ENCODE results near the gene NISCH.

Gene NISCH

DNA sequence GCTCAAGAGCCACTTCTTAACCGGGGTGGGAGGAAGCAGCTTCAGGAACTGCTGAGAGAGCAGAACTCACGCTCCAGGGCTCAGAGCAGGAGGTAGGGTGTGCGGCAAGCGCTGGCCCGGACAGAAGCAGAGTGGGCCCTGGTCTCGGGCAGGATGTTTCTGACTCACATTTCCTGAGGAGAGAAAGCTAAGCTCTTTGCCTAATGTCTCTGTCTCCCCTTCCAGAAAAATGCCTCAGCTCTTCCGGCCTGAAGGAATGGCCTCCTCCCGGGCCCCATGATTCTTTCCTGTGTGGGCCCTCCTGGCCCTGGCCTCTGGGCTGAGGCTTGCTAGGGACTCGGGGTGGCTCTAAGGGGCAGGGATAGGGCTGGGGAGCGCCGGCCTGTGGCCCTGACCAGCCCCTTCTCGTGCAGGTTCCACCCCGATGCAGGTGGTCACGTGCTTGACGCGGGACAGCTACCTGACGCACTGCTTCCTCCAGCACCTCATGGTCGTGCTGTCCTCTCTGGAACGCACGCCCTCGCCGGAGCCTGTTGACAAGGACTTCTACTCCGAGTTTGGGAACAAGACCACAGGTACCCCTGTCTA is 35.6 kb downstream of the NISCH start:
- no peaks in the 10 kb centered on the region for H3K27me3 ChIP-seq (ENCODE audit: control insufficient read depth, insufficient read depth, low read length)
- no peak overlapping the region for H3K4me3 ChIP-seq (ENCODE audit: low read length)
- H3K9me3 ChIP-seq (ENCODE audit: control insufficient read depth, low read depth, low read length) = no peaks in the 10 kb centered on the region
- H3K9ac ChIP-seq (ENCODE audit: low read length) = no peak overlapping the region
- no peaks in the 10 kb centered on the region for H3K4me1 ChIP-seq (ENCODE audit: control insufficient read depth, low read depth, low read length)
- peaks cover 40% of the 10 kb centered on the region for H3K36me3 ChIP-seq (ENCODE audit: control insufficient read depth, low read depth, low read length)
- H3K27ac ChIP-seq (ENCODE audit: low read length) = no peak overlapping the region

DNA sequence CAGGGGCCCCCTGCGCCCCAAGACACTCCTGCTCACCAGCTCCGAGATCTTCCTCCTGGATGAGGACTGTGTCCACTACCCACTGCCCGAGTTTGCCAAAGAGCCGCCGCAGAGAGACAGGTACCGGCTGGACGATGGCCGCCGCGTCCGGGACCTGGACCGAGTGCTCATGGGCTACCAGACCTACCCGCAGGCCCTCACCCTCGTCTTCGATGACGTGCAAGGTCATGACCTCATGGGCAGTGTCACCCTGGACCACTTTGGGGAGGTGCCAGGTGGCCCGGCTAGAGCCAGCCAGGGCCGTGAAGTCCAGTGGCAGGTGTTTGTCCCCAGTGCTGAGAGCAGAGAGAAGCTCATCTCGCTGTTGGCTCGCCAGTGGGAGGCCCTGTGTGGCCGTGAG is 36.7 kb downstream of the NISCH start:
- Histone ChIP-seq H3K36me3 (ENCODE audit: control insufficient read depth, low read depth, low read length) (peaks cover 40% of the 10 kb centered on the region), H3K4me1 (ENCODE audit: control insufficient read depth, low read depth, low read length) (no peaks in the 10 kb centered on the region), H3K27me3 (ENCODE audit: control insufficient read depth, insufficient read depth, low read length) (no peaks in the 10 kb centered on the region), H3K27ac (ENCODE audit: low read length) (no peak overlapping the region), H3K9me3 (ENCODE audit: control insufficient read depth, low read depth, low read length) (no peaks in the 10 kb centered on the region), H3K9ac (ENCODE audit: low read length) (no peak overlapping the region), H3K4me3 (ENCODE audit: low read length) (no peak overlapping the region)

DNA sequence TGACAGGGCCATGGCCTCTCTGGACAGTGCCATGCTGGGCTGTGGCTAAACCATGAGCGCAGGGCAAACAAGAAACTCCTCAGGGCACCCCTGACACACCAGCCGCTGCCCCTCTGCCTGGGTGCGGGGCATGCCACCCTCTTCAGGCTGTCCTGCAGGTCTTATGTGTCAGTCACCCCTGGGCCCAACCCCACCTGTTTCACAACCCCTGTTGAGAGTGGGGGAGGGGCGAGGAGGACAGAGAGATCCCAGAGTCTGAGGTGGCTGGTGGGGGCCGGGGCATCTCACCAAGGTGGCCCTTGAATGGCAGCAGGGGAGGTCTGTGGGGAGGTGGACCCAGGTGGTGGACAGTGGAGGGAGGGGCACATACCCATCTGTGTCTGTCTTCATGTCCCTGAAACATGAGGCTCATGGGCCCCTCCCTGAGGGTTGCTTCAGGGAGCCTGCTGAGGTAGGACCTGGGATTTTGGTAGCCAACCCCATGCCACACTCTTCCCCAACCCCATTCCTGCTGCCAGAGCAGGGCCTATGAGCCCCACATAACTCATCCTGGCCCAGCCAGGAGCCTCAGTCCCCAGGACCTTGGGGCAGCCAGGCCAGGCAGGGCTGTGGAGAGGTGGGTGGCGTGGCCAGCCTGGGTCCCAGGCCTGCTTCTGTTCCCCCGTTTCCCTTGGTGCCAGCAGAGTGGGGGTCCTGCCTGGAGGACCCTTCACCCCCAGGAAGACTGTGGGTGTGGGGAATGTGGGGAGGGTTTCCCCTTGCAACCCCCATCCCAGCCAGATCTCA is 38.0 kb downstream of the NISCH start:
- no peaks in the 10 kb centered on the region for H3K9me3 ChIP-seq (ENCODE audit: control insufficient read depth, low read depth, low read length)
- no peak overlapping the region for H3K9ac ChIP-seq (ENCODE audit: low read length)
- H3K27ac ChIP-seq (ENCODE audit: low read length) = no peak overlapping the region
- H3K4me1 ChIP-seq (ENCODE audit: control insufficient read depth, low read depth, low read length) = no peaks in the 10 kb centered on the region
- peaks cover 37% of the 10 kb centered on the region for H3K36me3 ChIP-seq (ENCODE audit: control insufficient read depth, low read depth, low read length)
- H3K27me3 ChIP-seq (ENCODE audit: control insufficient read depth, insufficient read depth, low read length) = no peaks in the 10 kb centered on the region
- H3K4me3 ChIP-seq (ENCODE audit: low read length) = no peak overlapping the region

DNA sequence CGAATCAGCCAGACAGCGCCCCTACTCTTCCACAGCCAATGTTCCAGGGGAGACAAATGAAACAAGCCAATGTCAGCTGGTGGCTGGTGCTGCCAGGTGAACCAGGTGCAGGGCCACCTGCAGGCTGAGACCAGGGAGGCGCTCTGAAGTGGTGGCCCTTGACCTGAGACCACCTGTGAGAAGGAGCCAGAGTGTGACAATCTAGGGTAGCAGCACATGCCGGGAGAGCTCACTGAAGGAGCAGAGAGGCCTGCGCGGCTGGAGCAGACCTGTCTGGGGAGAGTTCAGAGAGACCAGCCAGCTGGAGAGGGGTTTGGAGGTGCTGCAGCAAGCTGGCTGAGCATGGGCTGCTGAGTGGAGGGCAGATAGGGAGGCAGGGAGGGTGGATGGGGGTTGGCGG is 39.0 kb downstream of the NISCH start:
- Histone ChIP-seq H3K9me3 (ENCODE audit: control insufficient read depth, low read depth, low read length) (no peaks in the 10 kb centered on the region), H3K9ac (ENCODE audit: low read length) (no peak overlapping the region), H3K36me3 (ENCODE audit: control insufficient read depth, low read depth, low read length) (peaks cover 31% of the 10 kb centered on the region), H3K4me3 (ENCODE audit: low read length) (no peak overlapping the region), H3K4me1 (ENCODE audit: control insufficient read depth, low read depth, low read length) (no peaks in the 10 kb centered on the region), H3K27ac (ENCODE audit: low read length) (no peak overlapping the region), H3K27me3 (ENCODE audit: control insufficient read depth, insufficient read depth, low read length) (no peaks in the 10 kb centered on the region)

DNA sequence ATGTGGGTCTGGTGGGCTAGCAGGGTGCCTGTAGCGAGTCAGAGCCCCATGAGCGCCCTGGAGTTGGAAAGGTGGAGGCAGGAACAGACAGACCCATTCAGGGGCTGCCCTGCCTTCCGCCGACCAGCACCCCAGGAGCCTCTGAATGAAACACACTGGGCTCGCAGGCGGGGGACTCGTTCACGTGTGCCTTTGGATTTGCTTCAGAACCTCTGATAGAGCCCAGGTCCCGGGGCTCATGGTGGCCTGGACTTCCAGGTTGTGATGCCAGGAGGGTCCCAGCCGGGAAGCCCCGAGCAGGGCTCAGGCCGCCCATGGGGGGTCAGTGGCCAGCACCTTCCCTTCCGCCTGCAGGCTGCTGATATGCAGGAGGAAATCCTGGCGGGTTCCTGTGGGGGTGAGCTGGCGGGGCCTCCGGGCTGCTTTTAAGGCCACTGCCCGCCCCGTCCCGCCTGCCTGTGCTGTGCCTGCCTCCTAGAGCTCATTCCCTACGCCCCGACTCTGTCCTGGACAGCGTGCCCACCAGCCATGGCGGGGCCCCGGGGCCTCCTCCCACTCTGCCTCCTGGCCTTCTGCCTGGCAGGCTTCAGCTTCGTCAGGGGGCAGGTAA is 39.6 kb downstream of the NISCH start, which contains the start of gene STAB1:
Gene STAB1 (plus strand): TSS at position 453 of the 610 bp plus-strand sequence. CDS start 76 bp downstream, at position 529.
- Histone ChIP-seq H3K9me3 (ENCODE audit: control insufficient read depth, low read depth, low read length) (no peaks in the 10 kb centered on the region), H3K4me3 (ENCODE audit: low read length) (no peak within 1 kb of the TSS), H3K36me3 (ENCODE audit: control insufficient read depth, low read depth, low read length) (peaks cover 25% of the 10 kb centered on the region), H3K9ac (ENCODE audit: low read length) (no peak within 1 kb of the TSS), H3K27me3 (ENCODE audit: control insufficient read depth, insufficient read depth, low read length) (no peaks in the 10 kb centered on the region), H3K4me1 (ENCODE audit: control insufficient read depth, low read depth, low read length) (no peaks in the 10 kb centered on the region), H3K27ac (ENCODE audit: low read length) (no peak within 1 kb of the TSS)

DNA sequence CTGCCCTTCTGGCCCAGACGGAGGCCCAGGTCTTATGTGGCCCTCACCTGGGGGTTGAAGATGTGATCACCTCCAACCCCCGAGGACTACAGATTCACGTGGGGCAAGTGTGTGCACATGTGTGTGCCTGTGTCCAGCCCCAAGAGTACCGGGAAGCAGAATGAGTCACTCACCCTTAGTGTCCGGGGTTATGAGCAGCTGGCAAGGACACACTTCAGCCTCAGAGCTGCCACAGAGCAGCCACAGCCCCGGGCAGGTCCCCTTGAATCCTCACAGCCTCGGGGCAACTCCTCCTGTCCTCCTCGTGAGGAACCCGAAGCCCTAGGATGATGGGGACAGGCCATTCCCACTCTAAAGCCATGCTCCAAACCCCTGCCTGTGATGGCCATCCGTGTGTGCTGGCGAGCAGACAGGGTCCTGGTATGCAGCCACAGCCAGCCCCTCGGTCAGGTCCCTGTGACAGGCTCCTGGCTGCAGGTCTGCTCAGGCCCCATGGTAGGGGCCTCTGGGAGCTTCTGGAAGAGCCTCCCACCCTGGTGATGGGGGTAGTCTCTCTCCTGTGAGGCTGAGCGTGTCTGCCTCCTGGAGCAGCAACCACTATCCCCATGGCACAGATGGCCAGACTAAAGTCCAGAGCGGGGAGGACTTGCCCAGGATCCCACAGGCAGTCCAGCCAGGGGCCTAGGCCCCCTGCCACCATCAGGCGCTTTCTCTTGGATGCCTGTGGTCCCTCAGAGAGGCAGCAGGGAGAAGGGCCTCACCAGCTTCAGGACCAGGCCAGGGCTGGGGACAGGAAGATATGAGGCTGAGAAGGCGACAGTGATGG is 40.6 kb downstream of the NISCH start:
- no peaks in the 10 kb centered on the region for H3K27me3 ChIP-seq (ENCODE audit: control insufficient read depth, insufficient read depth, low read length)

DNA sequence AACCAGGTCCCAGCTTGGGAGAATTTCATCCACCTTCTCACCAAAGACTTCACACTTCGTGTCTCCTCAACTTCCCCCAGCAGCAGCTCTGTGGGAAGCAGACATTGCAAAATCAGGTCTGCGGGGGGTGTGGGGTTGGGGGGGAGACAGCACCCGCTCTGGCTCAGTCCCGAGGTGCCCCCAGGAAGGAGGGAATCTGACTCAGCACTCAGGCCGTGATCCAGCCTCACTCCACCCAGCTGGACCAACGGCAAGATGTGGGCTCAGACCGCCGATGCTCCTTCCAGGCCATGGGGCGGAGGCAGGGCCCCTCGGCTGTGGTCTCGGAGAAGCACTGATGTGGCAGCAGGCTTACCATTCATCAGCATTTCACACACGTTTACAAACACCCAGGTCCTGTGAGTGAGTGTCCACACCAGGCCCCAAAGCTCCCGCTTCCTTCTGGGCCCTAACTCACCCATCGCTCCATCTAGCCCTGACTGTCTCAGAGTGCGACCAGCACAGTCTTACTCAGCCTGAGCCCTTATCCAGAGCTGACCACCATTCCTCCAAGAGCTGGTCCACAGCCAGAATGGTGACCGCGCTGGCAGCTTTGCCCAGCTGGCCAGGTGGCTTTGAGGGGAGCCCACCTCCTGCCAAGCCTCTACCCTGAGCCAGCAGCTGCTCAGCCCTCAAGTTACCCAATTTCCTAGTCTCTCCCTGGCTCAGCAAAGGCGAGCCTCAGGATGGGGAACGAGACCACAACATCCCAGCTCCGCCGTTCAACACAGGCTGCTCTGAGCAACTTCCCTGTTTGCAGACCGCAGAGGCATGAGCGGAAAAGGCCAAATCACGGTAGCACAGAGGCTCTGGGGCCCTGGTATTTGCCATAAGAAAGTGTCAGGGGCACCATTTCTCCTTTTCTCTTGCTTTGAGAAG is 43.0 kb downstream of the NISCH start:
- Histone ChIP-seq H3K4me3 (ENCODE audit: low read length) (no peak overlapping the region), H3K4me1 (ENCODE audit: control insufficient read depth, low read depth, low read length) (no peaks in the 10 kb centered on the region), H3K9ac (ENCODE audit: low read length) (no peak overlapping the region), H3K36me3 (ENCODE audit: control insufficient read depth, low read depth, low read length) (no peaks in the 10 kb centered on the region), H3K27ac (ENCODE audit: low read length) (no peak overlapping the region), H3K27me3 (ENCODE audit: control insufficient read depth, insufficient read depth, low read length) (no peaks in the 10 kb centered on the region), H3K9me3 (ENCODE audit: control insufficient read depth, low read depth, low read length) (no peaks in the 10 kb centered on the region)

More for the DNA sequence above, 40.6 kb downstream of the NISCH start:
- no peaks in the 10 kb centered on the region for H3K9me3 ChIP-seq (ENCODE audit: control insufficient read depth, low read depth, low read length)
- no peak overlapping the region for H3K4me3 ChIP-seq (ENCODE audit: low read length)
- H3K27ac ChIP-seq (ENCODE audit: low read length) = no peak overlapping the region
- no peaks in the 10 kb centered on the region for H3K4me1 ChIP-seq (ENCODE audit: control insufficient read depth, low read depth, low read length)
- H3K36me3 ChIP-seq (ENCODE audit: control insufficient read depth, low read depth, low read length) = peaks cover 15% of the 10 kb centered on the region
- no peak overlapping the region for H3K9ac ChIP-seq (ENCODE audit: low read length)

DNA sequence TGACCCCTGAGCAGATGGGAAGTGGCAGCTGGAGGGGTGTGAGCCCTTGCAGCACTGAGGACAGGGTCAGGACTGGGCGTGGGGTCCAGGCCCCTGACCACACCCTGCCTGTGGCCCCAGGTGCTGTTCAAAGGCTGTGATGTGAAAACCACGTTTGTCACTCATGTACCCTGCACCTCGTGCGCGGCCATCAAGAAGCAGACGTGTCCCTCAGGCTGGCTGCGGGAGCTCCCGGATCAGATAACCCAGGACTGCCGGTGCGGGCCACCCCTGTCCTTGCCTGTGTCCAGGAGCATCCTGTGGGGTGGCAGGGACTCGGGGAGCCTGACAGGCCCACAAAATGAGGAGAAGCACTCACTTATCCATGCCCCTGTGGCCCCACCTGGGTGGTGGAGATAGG is 45.6 kb downstream of the NISCH start:
- Histone ChIP-seq H3K4me1 (ENCODE audit: control insufficient read depth, low read depth, low read length) (no peaks in the 10 kb centered on the region), H3K36me3 (ENCODE audit: control insufficient read depth, low read depth, low read length) (no peaks in the 10 kb centered on the region), H3K4me3 (ENCODE audit: low read length) (no peak overlapping the region)

DNA sequence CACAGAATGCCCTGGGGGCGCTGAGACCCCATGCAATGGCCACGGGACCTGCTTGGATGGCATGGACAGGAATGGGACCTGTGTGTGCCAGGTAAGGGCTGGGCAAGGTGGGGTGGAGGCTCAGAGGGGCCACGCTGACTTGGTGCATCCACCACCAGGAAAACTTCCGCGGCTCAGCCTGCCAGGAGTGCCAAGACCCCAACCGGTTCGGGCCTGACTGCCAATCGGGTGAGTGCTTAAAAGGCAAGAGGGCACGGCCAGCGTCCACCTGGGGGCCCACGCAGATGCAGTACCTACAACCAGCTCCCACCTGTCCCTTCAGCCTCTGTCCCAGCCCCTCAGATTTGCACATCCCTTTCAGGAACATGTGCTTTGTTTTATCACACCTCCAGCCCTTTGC is 46.6 kb downstream of the NISCH start:
- Histone ChIP-seq H3K4me1 (ENCODE audit: control insufficient read depth, low read depth, low read length) (no peaks in the 10 kb centered on the region), H3K27ac (ENCODE audit: low read length) (no peak overlapping the region), H3K9me3 (ENCODE audit: control insufficient read depth, low read depth, low read length) (no peaks in the 10 kb centered on the region), H3K27me3 (ENCODE audit: control insufficient read depth, insufficient read depth, low read length) (no peaks in the 10 kb centered on the region), H3K9ac (ENCODE audit: low read length) (no peak overlapping the region), H3K4me3 (ENCODE audit: low read length) (no peak overlapping the region), H3K36me3 (ENCODE audit: control insufficient read depth, low read depth, low read length) (no peaks in the 10 kb centered on the region)

More for the DNA sequence above, 45.6 kb downstream of the NISCH start:
- Histone ChIP-seq H3K9me3 (ENCODE audit: control insufficient read depth, low read depth, low read length) (no peaks in the 10 kb centered on the region), H3K9ac (ENCODE audit: low read length) (no peak overlapping the region), H3K27me3 (ENCODE audit: control insufficient read depth, insufficient read depth, low read length) (no peaks in the 10 kb centered on the region), H3K27ac (ENCODE audit: low read length) (no peak overlapping the region)

DNA sequence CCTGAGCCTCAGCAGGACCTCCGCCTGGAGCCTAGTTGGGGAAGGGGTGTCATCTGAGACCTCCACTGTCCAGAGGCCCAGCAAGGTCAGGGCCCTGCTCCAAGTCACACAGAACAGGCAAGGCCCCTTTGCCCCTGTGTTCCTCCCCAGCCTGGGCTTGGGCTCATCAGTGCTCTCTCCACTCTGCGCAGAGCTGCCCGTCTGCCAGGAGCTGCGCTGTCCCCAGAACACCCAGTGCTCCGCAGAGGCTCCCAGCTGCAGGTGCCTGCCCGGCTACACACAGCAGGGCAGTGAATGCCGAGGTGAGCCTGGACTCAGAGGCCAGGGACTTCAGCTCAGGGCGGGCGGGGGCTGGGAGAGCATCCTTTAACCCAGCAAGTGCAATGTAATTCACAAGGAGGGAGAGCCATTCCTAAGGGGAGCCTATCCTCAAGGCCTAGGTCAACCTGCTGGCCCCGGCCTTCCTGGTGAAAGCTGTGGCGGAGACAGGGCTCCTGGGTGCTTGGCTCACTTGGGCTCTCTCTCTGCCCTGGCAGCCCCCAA is 47.5 kb downstream of the NISCH start:
- H3K27ac ChIP-seq (ENCODE audit: low read length) = no peak overlapping the region
- no peak overlapping the region for H3K4me3 ChIP-seq (ENCODE audit: low read length)
- no peaks in the 10 kb centered on the region for H3K27me3 ChIP-seq (ENCODE audit: control insufficient read depth, insufficient read depth, low read length)
- H3K36me3 ChIP-seq (ENCODE audit: control insufficient read depth, low read depth, low read length) = no peaks in the 10 kb centered on the region
- H3K9me3 ChIP-seq (ENCODE audit: control insufficient read depth, low read depth, low read length) = no peaks in the 10 kb centered on the region
- H3K4me1 ChIP-seq (ENCODE audit: control insufficient read depth, low read depth, low read length) = no peaks in the 10 kb centered on the region
- H3K9ac ChIP-seq (ENCODE audit: low read length) = no peak overlapping the region
